Melanocyte of skin (primary cell): ENCODE data around the gene TMEM184C. TPM values are rescaled to one million over a fixed set of nuclear protein-coding genes. Genes with fewer than 3 reads are reported as not detected.

ENCODE experiments used
- total RNA-seq, 2 donors: library from RNA; depleted of rRNA; stranded (reverse); fragments of >200 nt; gene quantifications; 2 replicates each; pipeline ENCODE4 v1.2.3, GENCODE V29; 2012

The TMEM184C gene
- 10 to 100 TPM; 36.5 to 39.6 TPM for total RNA-seq

GRCh38 chr4:147617173-147617840 is at the start of gene TMEM184C:
TMEM184C (plus strand) TSS chr4:147617397; CDS start chr4:147617957, 560 bp downstream.

GRCh38 chr4:147683717-147684700 is 66.8 kb downstream of the TMEM184C start, which contains the start of gene PRMT9:
PRMT9 (minus strand) TSS chr4:147684163; CDS start chr4:147683987, 176 bp downstream.

Other genes with a start within 250 kb of the TMEM184C start
- 1 to 10 TPM; 2.0 to 2.1 TPM for gene EDNRA, start 136.3 kb upstream of the TMEM184C start, total RNA-seq
- 10 to 100 TPM; 13.1 to 14.3 TPM for gene PRMT9, start 66.8 kb downstream of the TMEM184C start, total RNA-seq
- gene ARHGAP10, start 114.7 kb downstream of the TMEM184C start, total RNA-seq, result 10 to 100 TPM; 13.4 to 18.0 TPM